DMS 273 (cell line): ENCODE data around the gene GRIFIN.

ENCODE experiments used
- DNase-seq: peaks from one replicate; lab custom pipeline; 2025; ENCODE audit not compliant: unreplicated experiment; lab: John Stamatoyannopoulos, UW

Gene GRIFIN

DNA sequence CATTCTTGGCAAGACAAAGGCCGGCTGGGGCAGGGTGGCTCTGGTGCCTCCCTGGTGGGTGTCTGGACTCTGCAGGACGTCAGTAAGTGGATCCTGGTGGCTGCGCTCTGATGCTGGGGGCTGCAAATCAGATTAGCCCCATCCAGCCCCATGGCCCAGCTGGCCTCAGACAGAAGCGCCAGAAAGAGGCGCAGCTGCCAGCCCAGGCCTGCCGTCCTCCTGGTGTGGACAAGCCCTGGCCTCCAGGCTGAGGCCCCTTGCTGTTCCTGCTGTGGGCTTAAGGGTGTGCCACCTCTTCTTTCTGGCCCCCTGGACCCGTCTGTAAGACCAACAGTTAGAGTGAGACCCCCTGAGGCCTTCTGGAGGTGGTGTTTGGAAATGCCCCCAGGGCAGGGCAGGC is 37.5 kb upstream of the GRIFIN start:
- no peak for DNase-seq

DNA sequence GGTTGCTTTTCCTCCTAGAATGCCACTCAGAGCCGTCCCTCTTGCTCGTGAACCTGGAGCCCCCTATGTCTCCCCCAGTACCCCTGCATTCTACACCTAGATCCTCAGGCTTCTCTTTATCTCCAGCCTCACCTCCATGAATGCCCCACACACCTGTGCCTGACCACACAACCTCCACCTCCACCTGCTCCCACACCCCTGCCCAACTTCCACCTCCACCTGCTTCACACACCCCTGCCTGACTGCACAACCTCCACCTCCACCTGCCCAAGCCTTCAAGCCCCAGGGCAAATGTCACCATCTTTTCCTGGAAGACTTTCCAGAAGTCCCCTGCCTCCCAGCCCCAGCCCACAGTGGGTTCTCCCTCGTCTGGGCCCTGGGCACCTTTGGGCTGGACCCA is 36.5 kb upstream of the GRIFIN start:
- DNase-seq: no peak

DNA sequence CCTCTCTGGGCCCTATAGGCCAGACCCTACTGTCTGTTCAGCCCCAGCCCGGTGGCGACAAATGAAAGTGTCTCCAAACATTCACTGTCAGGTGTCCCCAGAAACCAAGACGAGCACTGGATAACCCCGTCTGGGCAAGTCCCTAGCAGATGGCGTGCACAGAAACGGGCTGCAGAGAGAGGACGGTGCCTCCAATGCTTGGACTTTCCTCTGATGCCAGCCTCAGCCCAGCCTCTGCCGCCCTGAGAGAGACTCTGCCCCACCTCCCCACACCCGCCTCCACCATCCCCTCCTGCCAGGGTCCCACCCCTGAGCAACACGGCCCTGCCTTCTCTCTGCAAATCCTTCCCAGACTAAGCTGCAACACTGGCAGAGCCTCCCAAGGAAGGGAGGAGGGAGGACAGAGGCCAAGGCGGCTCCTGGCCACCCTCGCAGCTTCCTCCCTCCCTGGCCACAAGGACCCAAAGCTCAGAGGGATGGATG is 36.0 kb upstream of the GRIFIN start:
- peak; percentile 71 for DNase-seq

DNA sequence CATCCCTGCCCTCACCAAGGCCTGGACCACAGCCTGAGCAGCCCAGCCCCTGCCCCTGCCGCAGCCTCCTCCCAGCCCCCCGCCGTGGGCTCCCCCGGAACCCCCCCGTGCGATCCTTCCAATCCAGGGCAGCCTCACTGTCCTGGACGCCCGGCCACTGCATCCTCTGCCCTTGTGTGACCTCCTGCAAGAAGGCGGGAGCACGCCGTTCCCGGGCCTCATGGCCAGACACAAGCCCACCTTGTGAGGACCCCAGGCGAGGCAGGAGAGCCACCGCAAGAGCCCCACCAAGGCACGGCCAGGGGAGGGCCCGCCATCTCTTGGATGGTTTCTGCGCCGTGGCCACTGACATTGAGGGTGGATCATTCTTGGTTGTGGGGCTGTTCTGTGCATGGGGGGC is 35.6 kb upstream of the GRIFIN start:
- no peak for DNase-seq

DNA sequence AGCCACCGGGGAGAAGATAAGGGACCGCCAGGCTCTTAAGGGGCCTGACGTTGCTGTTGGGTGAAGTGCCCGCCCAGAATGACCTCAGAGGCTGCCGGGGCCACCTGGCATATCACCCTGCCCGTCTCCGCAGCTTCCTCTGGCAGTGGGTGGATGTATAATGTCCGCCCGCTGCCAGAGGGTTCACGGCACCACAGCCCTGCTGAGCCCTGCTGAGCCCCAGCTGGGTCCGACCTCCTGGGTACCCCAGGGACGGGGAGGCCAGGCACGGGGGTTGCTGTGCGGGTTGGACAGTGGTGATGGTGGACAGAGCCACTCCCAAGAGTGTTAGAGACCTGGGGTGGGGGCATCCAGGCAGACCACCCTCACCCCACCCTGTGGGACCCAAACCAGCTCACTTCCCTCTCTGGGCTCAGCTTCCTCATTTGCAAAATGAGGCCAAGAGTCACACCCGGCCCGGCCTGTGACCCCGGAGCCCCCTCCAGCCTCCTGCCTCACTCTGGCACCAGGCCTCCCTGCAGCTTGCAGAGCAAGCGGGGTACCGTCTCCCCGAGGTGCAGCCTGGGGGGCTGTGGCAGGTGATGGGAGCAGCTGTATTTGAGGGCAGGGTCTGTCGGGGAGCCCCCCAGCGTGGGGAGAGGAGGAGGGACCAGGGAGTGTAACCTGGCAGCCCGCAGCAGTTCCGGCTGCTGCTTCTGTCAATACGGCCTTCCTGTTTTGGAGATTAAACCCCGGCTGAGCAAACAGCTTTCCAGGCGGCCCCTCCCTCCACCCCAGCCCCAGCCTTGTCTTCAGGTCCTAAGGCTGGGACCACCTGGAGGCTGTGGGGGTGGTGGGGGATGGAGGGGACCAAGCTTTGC is 34.9 kb upstream of the GRIFIN start:
- peak; percentile 50 for DNase-seq

DNA sequence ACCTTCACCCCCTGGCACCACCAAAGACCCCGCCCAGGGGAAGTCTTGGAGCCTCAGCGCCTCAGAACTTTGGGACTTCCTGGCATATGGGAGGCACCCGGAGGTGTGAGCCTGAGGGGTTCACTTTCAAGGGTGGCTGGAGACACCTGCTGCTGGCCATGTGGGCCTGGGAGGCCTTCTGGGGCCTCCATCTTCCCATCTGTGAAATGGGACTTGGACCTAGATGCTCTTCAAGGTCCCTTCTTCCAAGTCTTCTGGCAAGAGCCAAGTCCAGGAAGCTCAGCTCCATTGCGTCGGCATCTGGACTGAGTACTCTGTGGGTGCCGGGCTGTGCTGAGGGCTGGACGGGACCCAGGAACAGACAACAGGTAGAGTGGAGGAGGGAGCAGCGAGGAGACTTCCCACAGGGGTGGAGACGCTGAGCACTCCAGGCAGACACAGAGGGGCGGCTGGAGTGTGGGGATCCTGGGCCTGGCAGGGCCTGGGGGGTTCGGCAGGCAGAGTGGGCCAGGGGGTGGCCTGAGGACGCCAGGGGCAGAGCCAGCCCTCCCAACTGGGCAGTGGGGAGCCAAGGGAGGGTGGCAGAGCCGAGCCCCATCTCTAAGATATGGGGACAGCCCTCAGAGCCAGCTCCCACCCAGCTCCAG is 34.1 kb upstream of the GRIFIN start:
- no peak for DNase-seq

DNA sequence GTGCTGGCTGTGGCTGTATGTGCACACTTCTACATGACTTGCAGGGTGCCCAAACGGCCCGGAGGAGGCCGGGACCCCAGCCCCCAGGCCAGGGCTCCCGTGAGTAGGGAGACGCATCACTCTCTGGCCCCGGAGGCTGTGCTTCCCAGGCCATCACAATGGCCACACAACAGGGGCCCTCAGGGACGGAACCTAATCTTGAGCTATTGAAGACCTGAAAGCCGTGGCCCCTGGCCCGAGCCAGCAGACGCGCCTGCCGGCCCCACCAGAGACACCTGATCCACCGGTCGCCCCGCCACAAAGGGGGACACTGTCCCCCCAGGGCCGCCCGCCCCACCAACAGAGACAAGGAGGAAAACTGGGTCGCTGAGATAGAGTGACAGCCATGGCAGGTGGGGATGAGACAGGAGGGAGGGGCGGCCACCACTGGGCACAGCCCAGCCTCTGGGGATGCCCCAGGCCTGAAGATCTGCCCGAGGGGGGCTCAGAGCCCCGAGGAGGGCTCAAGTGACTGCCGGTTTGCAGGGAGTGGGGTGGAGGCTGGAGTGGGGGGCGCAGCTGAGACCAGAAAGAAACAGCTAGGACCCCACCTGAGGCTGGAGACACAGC is 33.2 kb upstream of the GRIFIN start:
- DNase-seq: no peak

DNA sequence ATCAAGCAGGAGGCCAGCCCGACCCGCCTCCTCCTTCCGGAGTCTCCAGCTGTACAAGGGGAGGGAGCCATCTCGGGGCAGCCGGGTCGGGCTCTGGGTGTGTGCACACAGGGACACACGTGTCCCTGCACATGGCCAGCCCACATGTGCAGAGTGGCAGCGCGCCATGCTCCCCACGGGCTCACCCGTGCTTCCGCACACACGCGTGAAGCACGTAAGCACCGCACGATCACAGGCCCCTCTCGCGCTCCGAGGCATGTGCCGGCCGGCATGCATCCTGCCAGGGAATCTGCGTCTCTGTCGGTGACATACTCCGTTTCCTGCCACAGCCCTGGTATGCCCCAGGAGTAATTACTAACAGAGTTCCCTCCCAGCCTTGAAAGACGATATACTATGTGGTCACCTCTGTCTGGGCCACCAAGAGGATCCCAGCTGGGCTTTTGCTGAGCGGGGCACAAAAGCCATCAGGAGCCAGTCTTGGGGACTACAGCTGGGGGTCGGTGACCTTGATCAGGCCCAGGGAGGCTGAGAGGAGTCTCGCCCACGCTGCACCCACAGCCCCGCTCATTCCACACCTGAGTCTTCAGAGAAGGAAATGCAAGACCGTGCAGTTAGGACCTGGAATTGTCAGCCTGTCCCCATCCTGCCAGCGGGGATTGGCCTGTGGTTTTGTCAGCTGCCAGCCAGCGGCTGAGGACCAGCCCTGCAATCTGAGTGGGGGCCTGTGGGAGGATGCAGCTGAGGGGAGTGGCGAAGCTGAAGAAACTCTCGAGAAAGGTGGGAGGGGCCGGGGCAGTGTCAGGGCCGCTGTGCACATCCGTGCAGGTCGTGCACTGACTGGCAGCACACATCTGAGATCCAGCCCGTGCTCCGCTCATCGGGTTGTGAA is 32.4 kb upstream of the GRIFIN start:
- DNase-seq: peak; percentile 55

DNA sequence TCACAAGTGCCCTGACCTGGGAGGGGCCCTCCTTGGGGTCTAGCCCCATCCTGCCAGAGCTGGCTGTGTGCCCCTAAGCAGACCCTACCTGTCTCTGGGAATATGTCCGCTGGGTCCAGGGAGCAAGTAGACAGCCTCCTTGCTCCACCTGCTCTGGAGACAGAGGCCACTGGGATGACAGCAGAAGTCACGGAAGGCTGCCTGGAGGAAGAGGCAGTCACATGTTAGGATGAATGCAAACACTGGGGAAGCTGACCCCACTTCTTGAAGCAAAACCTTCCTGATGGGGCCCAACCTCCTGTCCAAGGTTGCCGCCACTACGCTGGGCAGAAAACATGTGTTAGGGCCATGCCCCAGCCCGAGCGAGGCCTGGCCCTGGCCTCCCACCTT is 31.7 kb upstream of the GRIFIN start:
- DNase-seq: no peak

DNA sequence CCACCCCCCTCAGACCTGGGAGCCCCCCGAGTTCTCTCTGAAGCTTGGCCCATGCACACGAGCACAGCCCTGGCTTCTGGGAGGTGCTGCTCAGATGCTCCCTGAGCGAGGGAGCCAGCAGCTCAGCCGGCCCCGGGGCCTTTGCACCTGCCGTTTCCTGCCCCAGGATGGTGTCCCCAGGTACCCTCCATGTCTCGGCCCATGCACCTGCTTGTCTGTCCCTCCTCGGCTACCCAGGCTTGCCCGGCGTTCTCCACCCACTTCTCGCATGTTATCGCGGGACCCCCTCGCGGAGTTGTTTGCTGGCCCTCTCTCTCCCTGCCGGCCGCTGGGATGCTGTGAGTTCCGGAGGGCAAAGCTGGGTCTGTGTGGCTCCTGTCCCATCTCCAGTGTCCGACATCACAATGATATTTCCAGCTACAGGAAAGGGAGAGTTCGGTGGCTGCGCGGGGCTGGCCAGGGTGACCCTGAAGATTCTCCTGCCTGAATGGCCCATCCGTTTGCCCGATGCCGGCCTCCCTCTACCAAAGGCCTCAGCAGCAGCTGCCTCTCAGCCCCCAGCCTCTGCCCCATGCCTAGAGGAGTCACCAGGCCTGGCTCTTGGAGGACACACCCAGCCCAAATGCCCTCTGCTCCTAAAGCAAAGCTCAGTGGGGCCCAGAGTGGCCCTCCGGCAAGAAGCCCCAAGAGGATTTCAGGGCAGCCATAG is 31.2 kb upstream of the GRIFIN start:
- no peak for DNase-seq

DNA sequence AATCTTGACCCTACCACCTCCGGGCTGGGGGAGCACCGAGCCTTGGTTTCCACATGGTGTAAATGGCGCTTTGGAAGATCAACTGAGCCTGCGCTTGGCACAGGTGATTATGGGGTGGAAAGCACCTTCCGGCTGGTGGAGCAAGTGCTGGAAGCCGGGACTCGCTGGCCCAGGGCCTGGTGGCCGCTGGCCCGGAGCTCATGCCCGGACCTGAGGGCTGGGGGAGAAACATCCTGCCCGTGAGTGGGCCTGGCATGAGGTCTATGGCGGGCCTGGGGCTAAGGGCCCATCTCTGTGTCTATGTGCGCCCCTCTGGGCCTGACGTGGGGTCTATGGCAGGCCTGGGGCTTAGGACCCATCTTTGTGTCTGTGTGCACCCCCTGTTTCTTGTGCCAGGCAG is 29.2 kb upstream of the GRIFIN start:
- DNase-seq: no peak

DNA sequence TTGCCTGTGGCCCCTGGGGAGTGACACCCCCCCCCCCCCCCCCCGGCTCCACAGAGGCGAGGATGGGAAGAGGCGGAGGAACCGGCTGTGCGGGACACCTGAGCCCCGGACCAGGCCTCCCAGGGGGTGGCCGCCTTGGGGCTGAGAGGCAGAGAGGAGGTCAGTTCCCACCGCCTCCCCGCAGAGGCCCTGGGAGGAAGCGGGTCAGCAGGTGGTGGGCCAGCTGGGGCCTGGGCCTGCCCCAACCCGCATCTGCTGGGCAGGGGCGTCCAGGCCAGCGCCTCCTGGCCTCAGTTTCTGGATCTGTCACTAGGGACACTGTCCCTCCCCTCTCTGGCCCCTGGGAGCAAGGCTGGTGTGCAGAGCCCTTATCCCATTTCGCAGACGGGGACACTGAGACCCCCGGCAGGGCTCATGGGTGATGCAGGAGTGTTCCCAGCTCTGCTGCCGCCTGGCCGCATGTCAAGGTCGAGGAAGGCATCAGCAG is 28.7 kb upstream of the GRIFIN start:
- DNase-seq: no peak

DNA sequence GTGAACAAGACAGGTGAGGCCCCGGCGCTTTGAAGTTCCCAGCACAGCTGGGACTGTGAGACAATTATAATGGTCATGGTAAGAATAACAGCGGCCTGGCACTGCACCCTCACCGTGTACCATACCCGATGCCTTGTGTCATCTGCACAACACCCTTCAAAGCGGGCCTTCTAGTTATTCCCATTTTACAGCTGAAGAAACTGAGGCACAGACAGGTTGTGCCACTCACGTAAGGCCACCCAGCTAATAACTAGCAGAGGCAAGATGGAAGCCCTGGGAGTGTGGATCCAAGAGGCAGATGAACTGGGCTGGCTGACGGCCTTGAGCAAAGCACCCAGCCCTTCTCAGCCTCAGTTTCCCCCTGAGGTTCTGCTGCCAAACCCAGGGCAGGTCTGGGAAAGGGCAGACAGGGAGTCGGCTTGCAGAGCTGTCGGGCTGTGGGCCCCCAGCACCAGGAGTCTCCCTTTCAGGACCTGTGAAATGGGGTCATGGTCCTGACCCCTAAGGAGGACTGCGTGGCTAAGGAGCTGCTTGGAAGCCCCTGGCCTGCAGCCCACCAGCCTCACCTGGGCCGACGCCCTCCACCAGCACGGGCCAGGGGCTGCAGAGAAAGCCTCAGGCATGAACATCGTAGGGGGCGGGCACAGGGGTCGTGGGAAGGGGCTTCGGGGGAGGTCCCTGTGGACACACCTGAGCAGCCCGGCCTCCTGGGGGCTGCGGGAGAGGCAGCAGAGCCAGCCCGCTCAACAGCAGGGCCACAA is 28.1 kb upstream of the GRIFIN start:
- DNase-seq: no peak

DNA sequence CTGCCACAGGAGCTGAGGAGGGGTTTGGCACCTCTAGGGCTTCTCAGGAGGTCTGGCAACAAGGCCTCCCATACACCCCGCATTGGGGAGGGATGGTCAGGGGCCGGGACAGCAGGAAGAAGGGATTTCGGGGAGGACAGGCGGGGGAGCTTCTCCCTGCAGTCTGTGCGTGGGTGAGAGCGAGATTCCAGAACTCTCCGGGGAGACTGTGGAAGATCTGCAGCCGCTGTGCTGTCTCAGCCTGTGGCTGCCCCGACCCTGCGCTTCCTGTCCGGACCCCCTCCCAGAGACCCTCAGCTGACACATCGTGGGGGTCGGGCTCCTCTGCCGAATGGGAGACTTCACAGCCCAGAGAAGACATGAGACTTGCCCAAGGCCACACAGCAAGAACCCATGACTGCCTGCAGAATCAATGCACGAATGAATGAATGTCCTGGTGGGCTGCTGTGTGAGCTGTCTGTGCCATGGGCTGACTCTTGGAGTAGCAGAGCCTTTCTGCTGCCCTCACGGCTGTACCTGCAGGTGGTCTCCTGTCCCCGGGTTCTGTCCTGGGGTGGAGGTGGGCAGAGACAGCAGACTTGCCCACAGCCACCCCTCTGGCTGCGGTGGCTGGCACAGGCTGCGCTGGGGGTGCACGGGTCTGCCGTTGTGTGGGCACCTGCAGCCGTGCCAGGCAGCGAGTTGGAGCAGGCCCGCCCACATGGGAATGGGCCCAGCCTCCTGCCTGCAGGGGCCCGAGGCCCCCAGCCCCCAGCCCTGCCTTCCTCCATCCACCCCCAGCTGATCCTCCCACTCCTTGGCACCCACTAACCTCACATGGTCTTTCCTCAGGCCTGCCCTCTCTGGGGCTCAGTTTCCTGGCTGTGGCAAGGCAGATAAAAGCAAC is 27.1 kb upstream of the GRIFIN start:
- no peak for DNase-seq

DNA sequence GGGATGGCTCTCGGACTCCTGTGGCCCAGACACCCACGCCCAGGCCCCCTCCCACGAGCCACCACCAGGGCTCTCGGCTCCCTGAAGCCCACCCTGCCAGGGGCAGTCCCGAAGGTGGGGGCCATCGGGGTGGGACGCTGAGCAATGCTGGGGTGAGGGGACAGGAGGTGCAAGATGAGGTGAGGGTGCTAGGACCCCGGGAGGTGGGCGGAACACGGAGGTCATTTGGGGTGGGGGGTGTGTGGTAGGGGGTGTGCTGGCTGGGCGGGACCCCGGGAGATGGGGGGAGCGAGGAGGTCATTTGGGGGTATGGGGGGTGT is 26.4 kb upstream of the GRIFIN start:
- no peak for DNase-seq

DNA sequence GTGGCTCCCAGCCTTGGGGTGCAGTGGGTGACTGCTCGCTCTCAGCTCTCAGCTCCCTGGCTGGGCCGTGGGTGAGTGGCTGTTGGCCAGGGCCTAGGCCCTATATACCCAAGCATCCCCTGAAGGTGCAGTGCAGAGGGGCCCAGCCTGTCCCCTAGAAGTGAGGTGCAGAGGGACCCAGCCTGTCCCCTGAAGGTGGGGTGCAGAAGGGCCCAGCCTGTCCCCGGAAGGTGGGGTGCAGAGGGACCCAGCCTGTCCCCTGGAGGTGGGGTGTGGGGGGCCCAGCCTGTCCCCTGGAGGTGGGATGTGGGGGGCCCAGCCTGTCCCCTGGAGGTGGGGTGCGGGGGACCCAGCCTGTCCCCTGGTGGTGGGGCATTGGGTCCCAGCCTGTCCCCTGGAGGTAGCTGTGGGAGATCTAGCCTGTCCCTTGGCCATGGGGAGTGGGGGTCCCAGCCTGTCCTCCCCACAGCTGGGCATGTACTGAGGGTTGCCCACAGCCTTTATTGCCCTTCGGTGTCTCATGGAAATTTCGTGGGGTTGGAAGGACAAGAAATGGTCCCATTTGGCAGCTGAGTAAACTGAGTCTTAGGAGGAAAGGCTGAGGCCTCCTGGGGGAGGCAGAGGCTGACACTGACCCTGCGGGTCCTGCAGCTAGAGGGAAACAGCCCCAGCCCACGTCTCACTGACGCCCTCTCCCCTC is 25.9 kb upstream of the GRIFIN start:
- DNase-seq: no peak

DNA sequence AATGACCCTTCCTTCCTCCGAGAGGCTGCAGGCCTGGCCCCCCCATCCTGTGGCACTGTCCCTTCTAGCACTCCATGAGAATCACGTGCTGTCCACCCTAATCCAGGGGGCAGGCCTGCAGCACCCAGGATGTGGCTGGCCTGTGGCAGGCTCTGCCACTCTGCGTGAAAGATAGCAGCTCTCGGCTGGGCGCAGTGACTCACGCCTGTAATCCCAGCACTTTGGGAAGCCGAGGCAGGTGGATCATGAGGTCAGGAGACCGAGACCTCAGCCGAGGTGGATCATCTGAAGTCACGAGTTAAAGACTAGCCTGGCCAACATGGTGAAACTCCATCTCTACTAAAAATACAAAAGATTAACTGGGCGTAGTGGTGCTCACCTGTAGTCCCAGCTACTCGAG is 24.5 kb upstream of the GRIFIN start:
- DNase-seq: no peak

DNA sequence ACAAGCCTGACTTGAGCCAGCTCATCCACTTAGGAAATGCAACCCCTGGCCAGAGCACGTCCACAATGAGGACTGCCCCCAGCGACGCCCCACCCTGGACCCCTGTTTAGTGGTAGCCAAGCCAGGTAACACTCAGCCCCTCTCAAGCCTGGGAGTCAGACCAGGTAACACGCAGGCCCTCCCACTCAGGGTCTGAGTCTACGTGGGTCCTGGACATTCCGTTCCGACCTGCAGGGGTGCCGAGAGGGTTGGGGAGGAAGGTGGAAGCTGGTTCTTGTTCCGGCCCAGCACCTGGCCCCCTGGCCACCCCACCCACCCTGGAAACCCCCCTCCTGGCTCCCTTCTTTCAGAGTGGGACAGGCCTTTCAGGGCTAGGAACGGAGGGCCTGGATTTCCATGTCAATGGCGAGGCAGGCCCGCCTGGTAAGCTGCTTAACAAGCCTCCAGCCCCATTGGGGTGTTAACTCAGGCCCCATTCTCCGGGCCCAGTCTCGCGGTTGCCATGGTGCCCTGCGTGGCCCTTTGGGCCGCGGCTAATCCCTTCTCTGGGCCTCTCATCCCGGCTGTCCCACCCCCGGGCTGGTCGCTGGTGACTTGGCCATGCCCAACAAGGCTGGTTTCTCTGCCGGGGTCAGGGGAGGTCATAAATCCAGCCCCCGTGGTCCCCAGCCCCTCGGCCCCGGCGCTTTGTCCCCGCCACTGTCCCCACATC is 23.7 kb upstream of the GRIFIN start:
- no peak for DNase-seq
